HepG2 (cell line): Measurements from ENCODE around the gene ZNG1A.
"Not testable (repeated sequence)": the region's sequence is repeated elsewhere in the genome, so short reads cannot be mapped to it uniquely, and the experiment has no call there.

Source experiments
- BRCA1 ChIP-seq: sonication (generic); formaldehyde crosslinking; IDR thresholded peaks from 2 replicates; pipeline ENCODE4 v1.4.0; 2020; ENCODE audit warnings: missing genetic modification reagents
- CTCF ChIP-seq: sonication (generic); formaldehyde crosslinking; IDR thresholded peaks from 2 replicates; pipeline ENCODE4 v1.5.0; 2020; ENCODE audit warnings: mild to moderate bottlenecking, missing genetic modification reagents, moderate library complexity
- POLR2AphosphoS5 ChIP-seq: IDR thresholded peaks from 2 replicates; pipeline ENCODE4 v1.6.1; 2012; ENCODE audit warnings: low read depth, low read length
- ZBTB3 ChIP-seq: sonication (generic); formaldehyde crosslinking; IDR thresholded peaks from 2 replicates; pipeline ENCODE4 v1.4.0; 2020; ENCODE audit warnings: low read depth, mild to moderate bottlenecking, moderate library complexity, missing genetic modification reagents, borderline replicate concordance
- ZNF207 ChIP-seq: fragments of 450-650 bp; IDR thresholded peaks from 2 replicates; pipeline ENCODE4 v1.6.1; 2016; ENCODE audit warnings: antibody characterized with exemption, borderline replicate concordance
- ZSCAN5A ChIP-seq: sonication (generic); formaldehyde crosslinking; IDR thresholded peaks from 2 replicates; pipeline ENCODE4 v1.8.0; 2022; ENCODE audit warnings: mild to moderate bottlenecking, missing genetic modification reagents, borderline replicate concordance
- TF ChIP-seq, protein P1 (sequence below): sonication (generic); formaldehyde crosslinking; IDR thresholded peaks from 2 replicates; pipeline ENCODE4 v1.4.0; 2020; ENCODE audit warnings: mild to moderate bottlenecking, low read depth, missing genetic modification reagents
- TF ChIP-seq, protein P2 (sequence below): IDR thresholded peaks from 2 replicates; pipeline ENCODE4 v1.6.1; 2016; ENCODE audit warnings: missing biosample characterization, missing genetic modification reagents, low read depth
- TF ChIP-seq, protein P3 (sequence below): sonication (generic); formaldehyde crosslinking; IDR thresholded peaks from 2 replicates; pipeline ENCODE4 v1.4.0; 2020; ENCODE audit warnings: missing genetic modification reagents

DNA sequence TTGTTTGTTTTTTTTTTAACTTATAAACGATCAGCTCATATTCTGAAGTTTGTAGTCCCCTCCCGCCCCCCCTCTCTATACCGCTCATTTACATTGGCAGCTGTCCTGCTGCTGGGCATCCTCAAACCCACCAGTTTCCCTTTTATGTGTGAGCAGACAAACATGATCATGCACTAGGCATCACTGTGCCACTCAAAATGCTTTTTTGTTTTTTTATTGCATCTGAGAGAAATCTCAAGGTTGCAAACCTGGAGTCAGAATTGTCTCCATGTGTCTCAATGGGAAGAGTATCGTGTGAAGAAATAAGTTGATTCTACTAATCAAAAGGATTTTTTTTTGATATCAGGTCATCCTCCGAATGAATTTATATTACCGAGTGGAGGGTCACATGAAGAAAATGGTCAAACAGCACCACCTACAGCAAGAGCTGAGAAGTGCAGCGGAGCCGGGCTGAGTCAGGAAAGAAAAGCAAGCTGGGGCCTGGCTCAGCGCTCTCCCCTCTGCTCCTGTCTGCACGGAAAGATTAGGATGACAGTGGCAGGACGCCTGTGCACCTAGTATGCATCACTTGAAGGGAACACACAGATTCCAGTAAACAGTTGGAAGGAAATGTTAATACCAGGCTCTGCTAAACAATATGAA is 90.3 kb downstream of the ZNG1A start:
- not testable (repeated sequence) for TF ChIP-seq CTCF (CRISPR knock-in tag); ZBTB3; ZNF207; POLR2AphosphoS5; ZSCAN5A (CRISPR knock-in tag); BRCA1 (CRISPR knock-in tag)
- TF ChIP-seq, protein P1, sequence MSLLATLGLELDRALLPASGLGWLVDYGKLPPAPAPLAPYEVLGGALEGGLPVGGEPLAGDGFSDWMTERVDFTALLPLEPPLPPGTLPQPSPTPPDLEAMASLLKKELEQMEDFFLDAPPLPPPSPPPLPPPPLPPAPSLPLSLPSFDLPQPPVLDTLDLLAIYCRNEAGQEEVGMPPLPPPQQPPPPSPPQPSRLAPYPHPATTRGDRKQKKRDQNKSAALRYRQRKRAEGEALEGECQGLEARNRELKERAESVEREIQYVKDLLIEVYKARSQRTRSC = not testable (repeated sequence)
- TF ChIP-seq, protein P2, sequence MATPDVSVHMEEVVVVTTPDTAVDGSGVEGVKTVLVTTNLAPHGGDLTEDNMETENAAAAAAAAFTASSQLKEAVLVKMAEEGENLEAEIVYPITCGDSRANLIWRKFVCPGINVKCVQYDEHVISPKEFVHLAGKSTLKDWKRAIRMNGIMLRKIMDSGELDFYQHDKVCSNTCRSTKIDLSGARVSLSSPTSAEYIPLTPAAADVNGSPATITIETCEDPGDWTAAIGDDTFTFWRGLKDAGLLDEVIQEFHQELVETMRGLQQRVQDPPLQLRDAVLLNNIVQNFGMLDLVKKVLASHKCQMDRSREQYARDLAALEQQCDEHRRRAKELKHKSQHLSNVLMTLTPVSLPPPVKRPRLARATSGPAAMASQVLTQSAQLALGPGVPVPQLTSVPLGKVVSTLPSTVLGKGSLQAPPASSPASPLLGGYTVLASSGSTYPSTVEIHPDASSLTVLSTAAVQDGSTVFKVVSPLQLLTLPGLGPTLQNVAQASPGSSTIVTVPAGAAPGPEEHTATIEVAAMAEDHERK = not testable (repeated sequence)
- TF ChIP-seq, protein P3, sequence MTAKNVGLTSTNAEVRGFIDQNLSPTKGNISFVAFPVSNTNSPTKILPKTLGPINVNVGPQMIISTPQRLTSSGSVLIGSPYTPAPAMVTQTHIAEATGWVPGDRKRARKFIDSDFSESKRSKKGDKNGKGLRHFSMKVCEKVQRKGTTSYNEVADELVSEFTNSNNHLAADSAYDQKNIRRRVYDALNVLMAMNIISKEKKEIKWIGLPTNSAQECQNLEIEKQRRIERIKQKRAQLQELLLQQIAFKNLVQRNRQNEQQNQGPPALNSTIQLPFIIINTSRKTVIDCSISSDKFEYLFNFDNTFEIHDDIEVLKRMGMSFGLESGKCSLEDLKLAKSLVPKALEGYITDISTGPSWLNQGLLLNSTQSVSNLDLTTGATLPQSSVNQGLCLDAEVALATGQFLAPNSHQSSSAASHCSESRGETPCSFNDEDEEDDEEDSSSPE (CRISPR knock-in tag) = not testable (repeated sequence)
